A673 (cell line): ENCODE data around the gene RSU1. TPM values are rescaled to one million over a fixed set of nuclear protein-coding genes. Genes with fewer than 3 reads are reported as not detected.

ENCODE experiments used
- BruUV-seq: library from RNA; stranded (reverse); fragments of 400-500 nt; replicated peaks from 2 replicates; lab custom pipeline; 2021; lab: Mats Ljungman, UMichigan
- CTCF ChIA-PET: fragments of 300-600 bp; sonication (Branson Sonifier 250); formaldehyde crosslinking; loops from one replicate; lab custom pipeline; 2022; ENCODE audit warnings: antibody characterized with exemption; lab: Charles Lee
- POLR2A ChIA-PET: fragments of 300-600 bp; sonication (Branson Sonifier 250); formaldehyde crosslinking; loops from one replicate; lab custom pipeline; 2022; ENCODE audit warnings: antibody characterized with exemption; ENCODE audit not compliant: low non-redundant PET; lab: Charles Lee
- DNase-seq: peaks from one replicate; pipeline ENCODE4 v3.0.0-alpha.2; 2015; ENCODE audit warnings: low spot score
- H3K27ac ChIP-seq: fragments of 200-600 bp; sonication (generic); 2 replicates; pipeline ENCODE4 v1.5.1; 2016; ENCODE audit warnings: mixed run types, low read depth, mild to moderate bottlenecking, mixed read lengths, antibody characterized with exemption, low read length; ENCODE audit not compliant: poor library complexity, severe bottlenecking
- H3K27me3 ChIP-seq: fragments of 200-600 bp; sonication (generic); replicated peaks from 2 replicates; pipeline ENCODE4 v1.6.1; 2017; ENCODE audit warnings: mixed run types, low read depth, mild to moderate bottlenecking, mixed read lengths, antibody characterized with exemption, low read length; ENCODE audit not compliant: insufficient read depth, poor library complexity
- H3K36me3 ChIP-seq: fragments of 200-600 bp; sonication (generic); 2 replicates; pipeline ENCODE4 v1.6.1; 2016; ENCODE audit warnings: mixed run types, mild to moderate bottlenecking, mixed read lengths, antibody characterized with exemption, low read length; ENCODE audit not compliant: insufficient read depth, poor library complexity, severe bottlenecking
- H3K4me1 ChIP-seq: fragments of 200-600 bp; sonication (generic); 2 replicates; pipeline ENCODE4 v1.6.1; 2017; ENCODE audit warnings: mixed run types, mild to moderate bottlenecking, mixed read lengths, antibody characterized with exemption, low read length; ENCODE audit not compliant: insufficient read depth, poor library complexity, severe bottlenecking
- H3K4me3 ChIP-seq: fragments of 200-600 bp; sonication (generic); 2 replicates; pipeline ENCODE4 v1.5.1; 2016; ENCODE audit warnings: low read depth, mixed run types, mild to moderate bottlenecking, mixed read lengths, low read length; ENCODE audit not compliant: poor library complexity, severe bottlenecking
- H3K9me3 ChIP-seq: fragments of 200-600 bp; sonication (generic); 2 replicates; pipeline ENCODE4 v1.6.1; 2016; ENCODE audit warnings: mixed run types, low read depth, mild to moderate bottlenecking, mixed read lengths, antibody characterized with exemption, low read length; ENCODE audit not compliant: poor library complexity, severe bottlenecking
- EZH2 ChIP-seq: fragments of 200-600 bp; sonication (generic); IDR thresholded peaks from 2 replicates; pipeline ENCODE4 v1.6.1; 2017; ENCODE audit warnings: borderline replicate concordance, low read depth, mild to moderate bottlenecking, mixed read lengths, antibody characterized with exemption, low read length; ENCODE audit not compliant: poor library complexity, severe bottlenecking
- intact Hi-C: fragments of 100-400 bp; cut with micrococcal nuclease; formaldehyde crosslinking; loops from one replicate; pipeline ENCODE4 v1.10.0; 2022; ENCODE audit not compliant: unreplicated experiment
- total RNA-seq: library from RNA; stranded (reverse); gene quantifications from 2 replicates; pipeline ENCODE4 v1.2.3, GENCODE V29; 2021
- TF ChIP-seq, protein P1 (sequence below): fragments of 300-800, 200-600 bp; sonication (generic); conservative IDR thresholded peaks from 2 replicates; pipeline ENCODE4 v1.5.1; 2017; ENCODE audit warnings: low read depth, mild to moderate bottlenecking, antibody characterized with exemption, low read length, moderate library complexity, mixed read lengths

RSU1 gene
- total RNA-seq, 1 experiment from 2014 or later: 64.0 TPM

DNA sequence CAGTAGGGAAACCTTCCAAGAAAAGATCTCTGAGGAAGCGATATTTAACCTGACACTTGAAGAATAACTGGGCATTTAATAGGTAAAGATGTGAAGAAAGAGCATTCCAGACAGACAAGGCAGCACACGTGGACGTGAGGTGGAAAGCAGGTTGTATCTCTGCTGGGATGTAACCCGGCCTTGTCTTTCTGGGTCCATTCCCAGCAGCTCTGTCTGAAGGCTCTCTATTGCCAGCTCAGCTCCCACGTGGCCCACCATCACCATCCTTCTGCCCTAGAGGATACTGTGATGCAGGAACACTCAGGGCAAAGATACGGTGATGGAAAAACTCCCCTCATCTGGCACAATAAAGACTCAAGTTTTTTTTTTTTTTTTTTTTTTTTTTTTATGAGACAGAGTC lies 137.7 kb downstream of the RSU1 start:
- no peaks in the 10 kb centered on the region for H3K36me3 ChIP-seq
- no peaks in the 10 kb centered on the region for H3K27me3 ChIP-seq
- H3K27ac ChIP-seq: no peak overlapping the region
- no TSS peak for BruUV-seq
- intact Hi-C loops: no loop called here
- no peak for TF ChIP-seq EZH2
- TF ChIP-seq, protein P1, sequence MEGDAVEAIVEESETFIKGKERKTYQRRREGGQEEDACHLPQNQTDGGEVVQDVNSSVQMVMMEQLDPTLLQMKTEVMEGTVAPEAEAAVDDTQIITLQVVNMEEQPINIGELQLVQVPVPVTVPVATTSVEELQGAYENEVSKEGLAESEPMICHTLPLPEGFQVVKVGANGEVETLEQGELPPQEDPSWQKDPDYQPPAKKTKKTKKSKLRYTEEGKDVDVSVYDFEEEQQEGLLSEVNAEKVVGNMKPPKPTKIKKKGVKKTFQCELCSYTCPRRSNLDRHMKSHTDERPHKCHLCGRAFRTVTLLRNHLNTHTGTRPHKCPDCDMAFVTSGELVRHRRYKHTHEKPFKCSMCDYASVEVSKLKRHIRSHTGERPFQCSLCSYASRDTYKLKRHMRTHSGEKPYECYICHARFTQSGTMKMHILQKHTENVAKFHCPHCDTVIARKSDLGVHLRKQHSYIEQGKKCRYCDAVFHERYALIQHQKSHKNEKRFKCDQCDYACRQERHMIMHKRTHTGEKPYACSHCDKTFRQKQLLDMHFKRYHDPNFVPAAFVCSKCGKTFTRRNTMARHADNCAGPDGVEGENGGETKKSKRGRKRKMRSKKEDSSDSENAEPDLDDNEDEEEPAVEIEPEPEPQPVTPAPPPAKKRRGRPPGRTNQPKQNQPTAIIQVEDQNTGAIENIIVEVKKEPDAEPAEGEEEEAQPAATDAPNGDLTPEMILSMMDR: no peak
- no peak overlapping the region for H3K4me3 ChIP-seq
- no peak for DNase-seq
- no peaks in the 10 kb centered on the region for H3K4me1 ChIP-seq
- no peaks in the 10 kb centered on the region for H3K9me3 ChIP-seq
- POLR2A ChIA-PET: no interaction called here
- CTCF ChIA-PET: interaction anchor here (0.6 kb wide), 1 partner anchor 717 kb away, joined by 9 read pairs; no protein-coding TSS in a partner anchor

DNA sequence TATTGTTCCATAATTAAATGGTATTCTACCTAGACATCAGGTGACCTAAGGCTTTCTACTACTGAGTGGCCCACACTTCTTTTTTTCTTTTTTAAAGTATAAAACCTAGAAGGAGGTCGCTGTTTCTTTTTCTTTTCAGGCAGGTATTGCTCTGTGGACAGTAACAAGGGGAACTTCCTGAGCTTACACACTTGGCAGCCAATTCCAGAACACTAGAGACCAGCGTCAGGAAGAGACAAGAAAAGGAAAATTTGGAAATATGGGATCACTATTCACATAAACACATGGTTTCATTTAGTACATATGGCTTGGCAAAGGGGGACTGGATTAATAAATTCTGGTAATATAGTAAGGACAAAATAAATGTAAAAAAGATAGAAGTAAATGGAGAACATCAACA lies 141.9 kb downstream of the RSU1 start:
- intact Hi-C loops: no loop called here
- Histone ChIP-seq H3K27me3 (no peaks in the 10 kb centered on the region), H3K4me3 (no peak overlapping the region), H3K27ac (no peak overlapping the region), H3K36me3 (no peaks in the 10 kb centered on the region), H3K4me1 (no peaks in the 10 kb centered on the region), H3K9me3 (no peaks in the 10 kb centered on the region)
- DNase-seq: no peak
- no TSS peak for BruUV-seq
- POLR2A ChIA-PET: no interaction called here
- CTCF ChIA-PET: no interaction called here
- TF ChIP-seq EZH2: no peak
- TF ChIP-seq, protein P1: no peak

DNA sequence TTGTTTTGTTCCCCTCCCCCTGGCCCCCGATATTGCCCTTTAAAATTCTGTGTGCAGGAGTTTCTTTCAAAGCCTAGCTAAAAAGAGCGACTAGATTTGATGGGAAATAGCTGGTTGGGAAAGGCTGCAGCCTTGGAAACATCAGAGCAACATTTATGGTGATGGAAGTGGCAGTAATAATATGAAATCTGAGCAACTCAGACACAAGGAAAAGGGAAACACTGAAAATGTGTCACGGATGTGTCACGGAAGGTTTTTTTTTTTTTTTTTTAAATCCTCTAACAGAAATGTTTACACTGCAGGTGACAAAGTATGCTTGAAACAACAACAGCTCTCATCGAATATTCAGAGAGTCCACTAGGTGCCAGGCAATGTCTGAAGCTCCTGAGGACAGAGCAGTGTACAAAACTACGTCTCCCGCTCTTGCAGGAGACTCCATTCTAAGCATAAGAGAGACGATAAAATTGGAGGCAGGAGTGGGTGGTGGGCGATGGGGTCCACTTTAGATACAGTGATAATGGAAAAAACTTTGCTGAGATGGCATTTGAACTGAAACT lies 143.0 kb downstream of the RSU1 start:
- H3K27me3 ChIP-seq: no peaks in the 10 kb centered on the region
- H3K4me3 ChIP-seq: no peak overlapping the region
- H3K36me3 ChIP-seq: no peaks in the 10 kb centered on the region
- TF ChIP-seq EZH2: no peak
- TF ChIP-seq, protein P1: no peak
- H3K27ac ChIP-seq: no peak overlapping the region
- CTCF ChIA-PET: no interaction called here
- POLR2A ChIA-PET: no interaction called here
- DNase-seq: no peak
- intact Hi-C loops: no loop called here
- no peaks in the 10 kb centered on the region for H3K9me3 ChIP-seq
- no TSS peak for BruUV-seq
- no peaks in the 10 kb centered on the region for H3K4me1 ChIP-seq
